Lung (tissue), 12 donors: Measurements from ENCODE around the gene EBF3. TPM values are rescaled to one million over a fixed set of nuclear protein-coding genes. Genes with fewer than 3 reads are reported as not detected.
A peak's percentile ranks its signal among the peaks of the same experiment; 100 is the strongest.

Experiments
- ATAC-seq: fragments of 200-7000 bp; cut with Tn5 transposase; one replicate; pipeline ENCODE4 v1.9.1; 2020; ENCODE audit warnings: moderate number of reproducible peaks; ENCODE audit not compliant: insufficient read depth, low FRiP score
- DNase-seq, 3 donors: peaks; one replicate each; pipeline ENCODE4 v3.0.0-alpha.2; 2013 to 2017
- H3K27ac ChIP-seq, 2 donors: one replicate each; pipeline ENCODE4 v1.5.1; 2013; ENCODE audit warnings: mild to moderate bottlenecking in 2 of 2, moderate library complexity in 2 of 2, control low read depth in 1 of 2, inconsistent platforms in 1 of 2, low read depth in 1 of 2, low read length in 1 of 2
- H3K27me3 ChIP-seq, 3 donors: one replicate each; pipeline ENCODE4 v1.5.1; 2013; ENCODE audit warnings: low read length in 2 of 3; ENCODE audit not compliant: control insufficient read depth in 3 of 3, insufficient read depth in 3 of 3
- H3K36me3 ChIP-seq, 4 donors: one replicate each; pipeline ENCODE4 v1.5.1; 2013; ENCODE audit warnings: low read length in 4 of 4, mild to moderate bottlenecking in 1 of 4, moderate library complexity in 1 of 4; ENCODE audit not compliant: control insufficient read depth in 4 of 4, insufficient read depth in 4 of 4
- H3K4me1 ChIP-seq, 5 donors: one replicate each; pipeline ENCODE4 v1.5.1; 2013; ENCODE audit warnings: low read length in 5 of 5, mild to moderate bottlenecking in 2 of 5, moderate library complexity in 1 of 5; ENCODE audit not compliant: control insufficient read depth in 5 of 5, insufficient read depth in 5 of 5
- H3K4me3 ChIP-seq: one replicate; pipeline ENCODE4 v1.5.1; 2013; ENCODE audit warnings: mild to moderate bottlenecking, control low read depth, moderate library complexity
- H3K9ac ChIP-seq, 2 donors: one replicate each; pipeline ENCODE4 v1.5.1; 2013; ENCODE audit warnings: low read length in 2 of 2, control low read depth in 1 of 2; ENCODE audit not compliant: insufficient read depth in 1 of 2
- H3K9me3 ChIP-seq, 4 donors: one replicate each; pipeline ENCODE4 v1.5.1; 2013; ENCODE audit warnings: low read length in 3 of 4, mild to moderate bottlenecking in 1 of 4, moderate library complexity in 1 of 4; ENCODE audit not compliant: control insufficient read depth in 4 of 4, insufficient read depth in 3 of 4
- CTCF ChIP-seq: IDR thresholded peaks from 2 replicates; pipeline ENCODE4 v1.5.1; 2012; ENCODE audit warnings: mild to moderate bottlenecking; ENCODE audit errors: control extremely low read depth, extremely low read depth
- WGBS, 2 donors: extraction: QIAGEN DNeasy Blood & Tissue Kit; methylation state at CpG; one replicate each; pipeline ENCODE4 v1.1.7; 2013; 5-methylcytosine and 5-hydroxymethylcytosine counted together
- polyA plus RNA-seq, 2 donors: library from polyadenylated mRNA; stranded (reverse); fragments of 200-250 nt; gene quantifications; one replicate each; pipeline ENCODE4 v1.2.1, GENCODE V29; 2013
- total RNA-seq, 2 donors: library from RNA; depleted of rRNA in 1 of 2; stranded (reverse); fragments of >200 nt in 1 of 2; gene quantifications; one replicate each; pipeline ENCODE4 v1.2.1, GENCODE V29; 2014 to 2021
- donor health status: control.
- donor health status: control.
- donor health status: Bipolar disorder and iron deficiency.
- donor health status: healthy.
- donor health status: DM: yes; HTN: yes; CAD: no.

The EBF3 gene
- total and polyA plus RNA-seq, 4 donors: 0.06 to 1.1 (median 0.08) TPM; not detected in 1

- peaks cover 0 to 10% (median under 1%) of the 10 kb centered on the region in 4 donors for H3K9me3 ChIP-seq
- 90 to 93% methylated on average over 17 of the region's 17 CpGs for WGBS, 2 donors
- H3K27me3 ChIP-seq: peaks cover 0 to 3% (median 0%) of the 10 kb centered on the region in 3 donors
- ATAC-seq (no peak), DNase-seq (no peak)
- no peaks in the 10 kb centered on the region for H3K4me1 ChIP-seq
- H3K9ac ChIP-seq: no peak overlapping the region
- no peak overlapping the region for H3K4me3 ChIP-seq
- TF ChIP-seq CTCF: no peak
- no peak overlapping the region for H3K27ac ChIP-seq
- H3K36me3 ChIP-seq: peaks cover 0 to 3% (median 0%) of the 10 kb centered on the region in 4 donors
Observed at GRCh38 chr10:129815898-129816655, 148.0 kb downstream of the EBF3 start.

DNA sequence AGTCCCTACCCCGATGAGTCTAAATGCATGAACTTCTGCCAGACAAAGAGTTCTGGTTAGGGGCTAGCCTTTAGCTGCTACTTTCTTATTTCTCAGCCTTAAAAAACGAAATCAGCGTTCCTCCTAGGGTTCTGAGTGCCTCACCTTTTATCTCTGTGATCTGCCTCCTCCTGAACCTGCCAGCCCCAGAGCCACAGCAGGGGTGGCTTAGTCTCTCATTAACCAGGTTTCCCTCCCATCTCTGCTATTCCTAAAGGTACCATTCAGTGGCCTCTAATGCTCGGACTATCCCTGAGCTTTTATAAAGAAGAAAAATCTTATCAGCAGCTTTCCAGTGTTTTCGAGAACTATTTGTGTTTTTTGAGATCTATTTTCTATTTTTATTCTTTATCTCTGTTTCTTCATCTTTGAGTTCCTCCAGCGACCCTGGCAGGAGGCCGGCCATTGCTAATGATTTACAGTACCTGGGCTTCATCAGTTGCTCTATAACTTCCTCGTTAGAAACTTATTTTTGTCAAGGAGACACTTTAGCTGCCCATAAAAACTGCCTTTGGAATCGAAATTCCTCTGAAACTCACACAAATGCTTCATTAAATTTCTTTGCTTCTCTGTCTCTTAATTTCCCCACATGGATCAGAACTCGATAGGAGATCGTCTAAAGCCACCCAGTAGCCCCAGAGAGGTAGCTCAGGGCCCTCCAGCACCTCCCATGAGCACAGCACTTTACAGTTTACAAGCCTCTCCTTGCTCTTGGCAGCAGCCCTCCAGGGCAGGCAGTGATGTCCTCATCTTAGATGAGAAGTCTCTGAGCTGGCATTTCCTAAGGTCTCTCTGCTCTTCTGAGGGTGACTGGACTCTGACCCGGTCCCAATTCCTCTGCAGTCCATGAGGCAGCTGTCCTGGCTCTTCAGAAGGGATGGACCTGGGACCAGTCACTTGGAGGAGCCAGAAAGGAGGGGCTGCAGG lies 149.1 kb downstream of the EBF3 start:
- no peak for TF ChIP-seq CTCF
- no peak for ATAC-seq
- H3K36me3 ChIP-seq: peaks cover 0 to 3% (median 0%) of the 10 kb centered on the region in 4 donors
- H3K27me3 ChIP-seq: peaks cover 0 to 3% (median 0%) of the 10 kb centered on the region in 3 donors
- H3K27ac ChIP-seq: no peak overlapping the region
- no peak overlapping the region for H3K4me3 ChIP-seq
- H3K4me1 ChIP-seq: no peaks in the 10 kb centered on the region
- peaks cover 0 to 10% (median under 1%) of the 10 kb centered on the region in 4 donors for H3K9me3 ChIP-seq
- DNase-seq: peak in 1 of 3 donors; percentile 12
- H3K9ac ChIP-seq: no peak overlapping the region
- 47 to 53% methylated on average over 12 of the region's 12 CpGs for WGBS, 2 donors

GRCh38 chr10:129812398-129812797 lies 151.7 kb downstream of the EBF3 start:
- Histone ChIP-seq H3K27ac (no peak overlapping the region), H3K4me1 (no peaks in the 10 kb centered on the region), H3K9ac (no peak overlapping the region), H3K4me3 (no peak overlapping the region), H3K27me3 (peaks cover 0 to 3% (median 0%) of the 10 kb centered on the region in 3 donors), H3K9me3 (peaks cover 0 to 6% (median under 1%) of the 10 kb centered on the region in 4 donors), H3K36me3 (no peaks in the 10 kb centered on the region)
- no peak for TF ChIP-seq CTCF
- DNase-seq (no peak), ATAC-seq (no peak)
- 61 to 77% methylated on average over 7 of the region's 7 CpGs for WGBS, 2 donors
